GM23248 (cell line): ENCODE measurements around the gene DYRK1A. TPM values are rescaled to one million over a fixed set of nuclear protein-coding genes. Genes with fewer than 3 reads are reported as not detected.
A peak's percentile ranks its signal among the peaks of the same experiment; 100 is the strongest.

Source experiments
- DNase-seq: peaks from one replicate; pipeline ENCODE4 v3.0.0-alpha.2; 2015
- H2AFZ ChIP-seq: fragments of 200-600 bp; sonication (generic); 2 replicates; pipeline ENCODE4 v1.6.1; 2016; ENCODE audit warnings: antibody characterized with exemption
- H3F3A ChIP-seq: fragments of 200-600 bp; sonication (generic); 2 replicates; pipeline ENCODE4 v1.6.1; 2016; ENCODE audit warnings: mild to moderate bottlenecking, antibody characterized with exemption, mixed run types; ENCODE audit not compliant: insufficient read depth
- H3K27ac ChIP-seq: fragments of 200-600 bp; sonication (generic); 2 replicates; pipeline ENCODE4 v1.5.1; 2016; ENCODE audit warnings: mild to moderate bottlenecking
- H3K27me3 ChIP-seq: fragments of 200-600 bp; sonication (generic); replicated peaks from 2 replicates; pipeline ENCODE4 v1.6.1; 2016; ENCODE audit warnings: mild to moderate bottlenecking; ENCODE audit not compliant: insufficient read depth
- H3K36me3 ChIP-seq: fragments of 200-600 bp; sonication (generic); 2 replicates; pipeline ENCODE4 v1.6.1; 2016; ENCODE audit warnings: low read depth, mild to moderate bottlenecking
- H3K4me1 ChIP-seq: fragments of 200-600 bp; sonication (generic); 2 replicates; pipeline ENCODE4 v1.6.1; 2016; ENCODE audit warnings: mild to moderate bottlenecking; ENCODE audit not compliant: insufficient read depth
- H3K4me2 ChIP-seq: fragments of 200-600 bp; sonication (generic); one replicate; pipeline ENCODE4 v1.6.1; 2016; ENCODE audit warnings: mild to moderate bottlenecking; ENCODE audit not compliant: unreplicated experiment
- H3K4me3 ChIP-seq: fragments of 200-600 bp; sonication (generic); 2 replicates; pipeline ENCODE4 v1.5.1; 2016; ENCODE audit warnings: mild to moderate bottlenecking
- H3K79me2 ChIP-seq: fragments of 200-600 bp; sonication (generic); 2 replicates; pipeline ENCODE4 v1.6.1; 2016; ENCODE audit warnings: mild to moderate bottlenecking; ENCODE audit not compliant: insufficient read depth
- H3K9ac ChIP-seq: fragments of 200-600 bp; sonication (generic); 2 replicates; pipeline ENCODE4 v1.6.1; 2016; ENCODE audit warnings: mild to moderate bottlenecking
- H3K9me2 ChIP-seq: fragments of 200-600 bp; sonication (generic); 2 replicates; pipeline ENCODE4 v1.6.1; 2016; ENCODE audit warnings: mixed run types, mild to moderate bottlenecking, moderate library complexity; ENCODE audit not compliant: insufficient read depth
- H3K9me3 ChIP-seq: fragments of 200-600 bp; sonication (generic); one replicate; pipeline ENCODE4 v1.6.1; 2017; ENCODE audit warnings: low read depth
- H4K20me1 ChIP-seq: fragments of 200-600 bp; sonication (generic); 2 replicates; pipeline ENCODE4 v1.6.0; 2016; ENCODE audit not compliant: insufficient read depth
- EZH2 ChIP-seq: fragments of 200-600 bp; sonication (generic); IDR thresholded peaks from 2 replicates; pipeline ENCODE4 v1.6.1; 2018; ENCODE audit warnings: antibody characterized with exemption, mild to moderate bottlenecking; ENCODE audit not compliant: insufficient read depth, poor library complexity, severe bottlenecking
- EZH2phosphoT487 ChIP-seq: fragments of 200-600 bp; sonication (generic); IDR thresholded peaks from 2 replicates; pipeline ENCODE4 v1.6.1; 2018; ENCODE audit warnings: antibody characterized with exemption, moderate library complexity, mild to moderate bottlenecking, low read depth; ENCODE audit not compliant: insufficient read depth
- WGBS, 2 experiments: methylation state at CpG; one replicate each; pipeline ENCODE4 v1.1.6; 2015 to 2017; ENCODE audit warnings: low lambda C conversion rate in 2 of 2, low coverage in 1 of 2; ENCODE audit errors: missing lambda C conversion rate in 2 of 2; 5-methylcytosine and 5-hydroxymethylcytosine counted together
- in situ Hi-C: fragments of 300-500 bp; cut with MboI; formaldehyde crosslinking; loops from 2 replicates; pipeline ENCODE4 v1.15.0; 2020
- polyA plus RNA-seq: library from polyadenylated mRNA; unstranded; fragments of >200 nt; fragmentation: Nextera tagmentation; extraction: Ambion mirVana; gene quantifications from 2 replicates; pipeline ENCODE4 v1.2.1, GENCODE V29; 2016
- total RNA-seq: library from RNA; depleted of rRNA; stranded (reverse); fragments of >200 nt; shearing (Covaris generic); gene quantifications from 2 replicates; pipeline ENCODE4 v1.2.3, GENCODE V29; 2014

DYRK1A gene
- total and polyA plus RNA-seq, 2 experiments from 2014 or later: 2.5 to 41.3 TPM

GRCh38 chr21:37528150-37528937 is 161.8 kb downstream of the DYRK1A start:
- Histone ChIP-seq H3K36me3 (no peaks in the 10 kb centered on the region), H3K4me1 (no peaks in the 10 kb centered on the region), H3K27ac (no peak overlapping the region), H2AFZ (no peak overlapping the region), H3K79me2 (no peaks in the 10 kb centered on the region), H3K4me3 (no peak overlapping the region), H3F3A (no peaks in the 10 kb centered on the region), H3K9me2 (no peaks in the 10 kb centered on the region), H4K20me1 (no peaks in the 10 kb centered on the region), H3K9me3 (no peaks in the 10 kb centered on the region), H3K27me3 (no peaks in the 10 kb centered on the region), H3K9ac (no peak overlapping the region), H3K4me2 (no peak overlapping the region)
- WGBS, 2 experiments: 85 to 87% methylated on average over 12 of the region's 12 CpGs
- TF ChIP-seq EZH2: no peak
- TF ChIP-seq EZH2phosphoT487: no peak
- DNase-seq: no peak
- in situ Hi-C loops: no loop called here

- in situ Hi-C loops: no loop called here
- DNase-seq: no peak
- H4K20me1 ChIP-seq: no peaks in the 10 kb centered on the region
- H3K27me3 ChIP-seq: no peaks in the 10 kb centered on the region
- no peaks in the 10 kb centered on the region for H3K79me2 ChIP-seq
- H2AFZ ChIP-seq: no peak overlapping the region
- H3K27ac ChIP-seq: no peak overlapping the region
- H3K4me1 ChIP-seq: no peaks in the 10 kb centered on the region
- H3K9me2 ChIP-seq: no peaks in the 10 kb centered on the region
- no peak overlapping the region for H3K4me2 ChIP-seq
- TF ChIP-seq EZH2phosphoT487 (no peak), EZH2 (no peak)
- H3K36me3 ChIP-seq: no peaks in the 10 kb centered on the region
- no peaks in the 10 kb centered on the region for H3F3A ChIP-seq
- WGBS, 2 experiments: 95% methylated on average over 6 of the region's 6 CpGs
- H3K9me3 ChIP-seq: no peaks in the 10 kb centered on the region
- no peak overlapping the region for H3K9ac ChIP-seq
- H3K4me3 ChIP-seq: no peak overlapping the region
Measured at GRCh38 chr21:37529649-37530048, 163.1 kb downstream of the DYRK1A start.

GRCh38 chr21:37530901-37531351 is 164.4 kb downstream of the DYRK1A start:
- Histone ChIP-seq H2AFZ (no peak overlapping the region), H3K9ac (no peak overlapping the region), H3K4me2 (no peak overlapping the region), H3K36me3 (no peaks in the 10 kb centered on the region), H4K20me1 (no peaks in the 10 kb centered on the region), H3K4me1 (no peaks in the 10 kb centered on the region), H3K27ac (no peak overlapping the region), H3K9me3 (no peaks in the 10 kb centered on the region), H3K27me3 (no peaks in the 10 kb centered on the region), H3F3A (no peaks in the 10 kb centered on the region), H3K9me2 (no peaks in the 10 kb centered on the region), H3K79me2 (no peaks in the 10 kb centered on the region), H3K4me3 (no peak overlapping the region)
- DNase-seq: no peak
- 70 to 77% methylated on average over 13 of the region's 13 CpGs for WGBS, 2 experiments
- TF ChIP-seq EZH2phosphoT487: no peak
- no peak for TF ChIP-seq EZH2
- in situ Hi-C loops: no loop called here

DNA sequence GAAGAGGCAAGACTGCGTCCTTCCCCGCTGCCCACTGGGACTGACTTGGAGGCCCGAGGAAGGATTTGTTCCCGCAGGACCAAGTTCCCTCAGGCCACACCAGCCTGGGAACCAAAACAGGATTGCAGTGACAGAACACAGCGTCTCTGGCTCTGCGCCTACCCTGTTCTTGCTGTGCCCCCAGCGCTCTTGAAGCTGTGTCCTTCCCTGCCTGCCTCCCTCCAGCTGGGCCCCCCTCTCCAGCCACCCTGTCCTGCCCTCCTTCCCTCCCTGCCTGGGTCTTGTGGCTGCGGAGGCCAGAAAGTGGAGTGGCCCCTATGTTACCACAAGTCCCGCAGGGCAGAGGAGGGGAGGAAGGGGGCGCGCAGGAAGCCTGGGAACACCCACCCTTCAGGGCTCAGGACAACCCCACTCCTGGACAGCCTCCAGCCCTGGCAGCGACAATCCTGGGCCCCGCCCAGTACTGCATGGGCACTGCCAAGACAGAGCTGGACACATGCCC is 164.9 kb downstream of the DYRK1A start:
- WGBS, 2 experiments: 9 to 13% methylated on average over 10 to 13 of the region's 13 CpGs
- Histone ChIP-seq H3K27ac (no peak overlapping the region), H3K9me3 (no peaks in the 10 kb centered on the region), H4K20me1 (no peaks in the 10 kb centered on the region), H3K36me3 (no peaks in the 10 kb centered on the region), H3K9ac (no peak overlapping the region), H3K9me2 (no peaks in the 10 kb centered on the region), H3K4me3 (no peak overlapping the region), H2AFZ (no peak overlapping the region), H3K27me3 (no peaks in the 10 kb centered on the region), H3F3A (no peaks in the 10 kb centered on the region), H3K4me1 (no peaks in the 10 kb centered on the region), H3K4me2 (no peak overlapping the region), H3K79me2 (no peaks in the 10 kb centered on the region)
- TF ChIP-seq EZH2 (no peak), EZH2phosphoT487 (no peak)
- DNase-seq: peak; percentile 8
- in situ Hi-C loops: no loop called here
